ENCODE data around the gene BUD31.
"Not testable (repeated sequence)": the region's sequence is repeated elsewhere in the genome, so short reads cannot be mapped to it uniquely, and the experiment has no call there.

The BUD31 gene

GRCh38 chr7:99381664-99382075 is 27.1 kb upstream of the BUD31 start:
- Histone ChIP-seq H3K36me3 (ENCODE audit: control insufficient read depth, insufficient read depth, low read length) (peaks cover 20% of the 10 kb centered on the region), H3K27me3 (ENCODE audit: control insufficient read depth, insufficient read depth, low read length) (no peaks in the 10 kb centered on the region), H3K27ac (ENCODE audit: low read depth, low read length) (no peak overlapping the region), H3K9ac (ENCODE audit: low read depth, low read length) (no peak overlapping the region), H3K4me3 (ENCODE audit: low read depth, low read length) (no peak overlapping the region), H3K9me3 (ENCODE audit: control insufficient read depth, insufficient read depth, low read length) (no peaks in the 10 kb centered on the region), H3K4me1 (ENCODE audit: control insufficient read depth, insufficient read depth, low read length) (0 out of 2 replicates have a peak, but pooled peaks cover 9% of the 10 kb centered on the region)

DNA sequence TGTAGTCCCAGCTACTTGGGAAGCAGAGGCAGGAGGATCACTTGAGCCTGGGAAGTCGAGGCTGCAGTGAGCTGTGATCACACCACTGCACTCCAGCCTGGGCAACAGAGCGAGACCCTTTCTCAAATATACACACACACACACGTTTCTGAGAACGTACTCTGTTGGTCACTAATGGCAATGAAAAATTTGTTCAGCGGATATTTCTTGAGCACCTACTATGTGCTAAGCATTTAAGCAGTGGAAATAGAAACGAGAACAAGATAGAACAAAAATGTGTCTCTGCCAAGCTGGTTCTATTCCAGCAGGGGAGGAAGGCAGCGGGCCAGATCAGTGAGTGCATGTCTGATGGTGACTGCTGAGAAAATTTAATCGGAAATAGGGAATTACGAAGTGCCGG is 25.6 kb upstream of the BUD31 start:
- H3K9ac ChIP-seq (ENCODE audit: low read depth, low read length): no peak overlapping the region
- no peaks in the 10 kb centered on the region for H3K27me3 ChIP-seq (ENCODE audit: control insufficient read depth, insufficient read depth, low read length)
- no peaks in the 10 kb centered on the region for H3K9me3 ChIP-seq (ENCODE audit: control insufficient read depth, insufficient read depth, low read length)
- H3K27ac ChIP-seq (ENCODE audit: low read depth, low read length): no peak overlapping the region
- 0 out of 2 replicates have a peak, but pooled peaks cover 9% of the 10 kb centered on the region for H3K4me1 ChIP-seq (ENCODE audit: control insufficient read depth, insufficient read depth, low read length)
- peaks cover 23% of the 10 kb centered on the region for H3K36me3 ChIP-seq (ENCODE audit: control insufficient read depth, insufficient read depth, low read length)
- no peak overlapping the region for H3K4me3 ChIP-seq (ENCODE audit: low read depth, low read length)

DNA sequence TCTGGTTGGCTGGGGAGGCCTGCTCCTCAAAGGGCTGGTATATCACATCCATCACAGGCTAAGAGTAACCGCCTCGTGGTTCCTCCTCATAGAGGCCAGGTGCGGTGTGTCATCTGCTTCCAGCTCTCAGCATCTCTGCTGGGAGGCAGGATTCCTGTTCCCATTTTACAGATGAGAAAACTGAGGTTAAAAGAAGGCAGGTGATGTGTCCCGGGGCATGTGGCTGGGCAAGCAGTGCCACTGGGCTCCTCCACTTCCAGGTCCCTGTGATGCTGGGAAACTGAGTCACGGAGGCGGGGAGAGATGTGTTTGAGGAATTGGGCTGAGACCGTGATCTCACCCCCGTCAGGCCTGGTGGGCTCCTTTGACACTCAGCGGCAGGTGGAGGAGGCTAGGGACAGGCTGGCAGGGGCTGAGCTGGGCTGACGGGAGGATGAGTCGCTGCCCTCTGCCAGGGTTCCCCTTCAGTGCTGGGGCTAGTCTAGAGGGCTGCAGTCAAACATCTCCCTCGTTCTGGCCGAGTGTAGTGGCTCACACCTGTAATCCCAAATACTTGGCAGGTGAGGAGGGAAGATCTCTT is 24.9 kb upstream of the BUD31 start:
- no peak overlapping the region for H3K4me3 ChIP-seq (ENCODE audit: low read depth, low read length)
- no peaks in the 10 kb centered on the region for H3K9me3 ChIP-seq (ENCODE audit: control insufficient read depth, insufficient read depth, low read length)
- H3K36me3 ChIP-seq (ENCODE audit: control insufficient read depth, insufficient read depth, low read length): peaks cover 26% of the 10 kb centered on the region
- no peak overlapping the region for H3K9ac ChIP-seq (ENCODE audit: low read depth, low read length)
- no peak overlapping the region for H3K27ac ChIP-seq (ENCODE audit: low read depth, low read length)
- 0 out of 2 replicates have a peak, but pooled peaks cover 9% of the 10 kb centered on the region for H3K4me1 ChIP-seq (ENCODE audit: control insufficient read depth, insufficient read depth, low read length)
- no peaks in the 10 kb centered on the region for H3K27me3 ChIP-seq (ENCODE audit: control insufficient read depth, insufficient read depth, low read length)

GRCh38 chr7:99384523-99384922 is 24.2 kb upstream of the BUD31 start:
- Histone ChIP-seq H3K9ac (ENCODE audit: low read depth, low read length) (no peak overlapping the region), H3K9me3 (ENCODE audit: control insufficient read depth, insufficient read depth, low read length) (no peaks in the 10 kb centered on the region), H3K4me1 (ENCODE audit: control insufficient read depth, insufficient read depth, low read length) (0 out of 2 replicates have a peak, but pooled peaks cover 7% of the 10 kb centered on the region), H3K27me3 (ENCODE audit: control insufficient read depth, insufficient read depth, low read length) (no peaks in the 10 kb centered on the region), H3K27ac (ENCODE audit: low read depth, low read length) (no peak overlapping the region), H3K4me3 (ENCODE audit: low read depth, low read length) (no peak overlapping the region), H3K36me3 (ENCODE audit: control insufficient read depth, insufficient read depth, low read length) (peaks cover 23% of the 10 kb centered on the region)

GRCh38 chr7:99385564-99385963 is 23.2 kb upstream of the BUD31 start:
- no peak overlapping the region for H3K4me3 ChIP-seq (ENCODE audit: low read depth, low read length)
- no peaks in the 10 kb centered on the region for H3K4me1 ChIP-seq (ENCODE audit: control insufficient read depth, insufficient read depth, low read length)
- no peaks in the 10 kb centered on the region for H3K27me3 ChIP-seq (ENCODE audit: control insufficient read depth, insufficient read depth, low read length)
- H3K9me3 ChIP-seq (ENCODE audit: control insufficient read depth, insufficient read depth, low read length): no peaks in the 10 kb centered on the region
- H3K9ac ChIP-seq (ENCODE audit: low read depth, low read length): no peak overlapping the region
- H3K36me3 ChIP-seq (ENCODE audit: control insufficient read depth, insufficient read depth, low read length): peaks cover 33% of the 10 kb centered on the region
- H3K27ac ChIP-seq (ENCODE audit: low read depth, low read length): no peak overlapping the region

DNA sequence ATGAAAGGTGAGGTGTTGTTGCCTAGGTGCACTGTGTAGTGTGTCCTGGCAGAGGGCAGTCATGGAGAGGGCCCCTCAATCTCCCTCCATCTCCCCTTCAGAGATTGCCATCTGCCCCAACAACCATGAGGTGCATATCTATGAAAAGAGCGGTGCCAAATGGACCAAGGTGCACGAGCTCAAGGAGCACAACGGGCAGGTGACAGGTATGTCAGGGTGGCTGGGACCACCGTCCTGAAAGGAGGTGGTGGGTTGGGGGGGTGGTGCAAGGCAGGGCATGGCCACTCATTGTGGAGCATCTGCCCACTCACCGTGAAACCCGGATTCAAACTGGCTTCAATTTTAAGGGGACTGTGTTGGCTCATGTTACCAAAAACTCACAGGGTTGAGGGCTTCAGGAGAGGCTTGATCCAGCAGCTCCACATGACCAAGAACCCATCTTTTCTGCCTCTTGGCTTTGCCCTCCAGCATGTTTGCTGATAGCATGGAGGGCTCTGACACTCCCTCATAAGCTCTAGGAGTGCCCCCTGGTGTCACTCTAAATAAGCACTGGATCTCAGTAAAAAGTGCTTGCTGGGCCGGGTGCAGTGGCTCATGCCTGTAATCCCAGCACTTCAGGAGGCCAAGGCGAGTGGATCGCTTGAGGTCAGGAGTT is 22.1 kb upstream of the BUD31 start:
- Histone ChIP-seq H3K27me3 (ENCODE audit: control insufficient read depth, insufficient read depth, low read length) (no peaks in the 10 kb centered on the region), H3K4me3 (ENCODE audit: low read depth, low read length) (no peak overlapping the region), H3K36me3 (ENCODE audit: control insufficient read depth, insufficient read depth, low read length) (peaks cover 34% of the 10 kb centered on the region), H3K4me1 (ENCODE audit: control insufficient read depth, insufficient read depth, low read length) (no peaks in the 10 kb centered on the region), H3K9me3 (ENCODE audit: control insufficient read depth, insufficient read depth, low read length) (no peaks in the 10 kb centered on the region), H3K27ac (ENCODE audit: low read depth, low read length) (no peak overlapping the region), H3K9ac (ENCODE audit: low read depth, low read length) (no peak overlapping the region)

GRCh38 chr7:99387239-99387635 is 21.5 kb upstream of the BUD31 start:
- peaks cover 34% of the 10 kb centered on the region for H3K36me3 ChIP-seq (ENCODE audit: control insufficient read depth, insufficient read depth, low read length)
- not testable (repeated sequence) for H3K27ac ChIP-seq (ENCODE audit: low read depth, low read length); H3K27me3 ChIP-seq (ENCODE audit: control insufficient read depth, insufficient read depth, low read length); H3K9me3 ChIP-seq (ENCODE audit: control insufficient read depth, insufficient read depth, low read length); H3K9ac ChIP-seq (ENCODE audit: low read depth, low read length); H3K4me1 ChIP-seq (ENCODE audit: control insufficient read depth, insufficient read depth, low read length); H3K4me3 ChIP-seq (ENCODE audit: low read depth, low read length)

DNA sequence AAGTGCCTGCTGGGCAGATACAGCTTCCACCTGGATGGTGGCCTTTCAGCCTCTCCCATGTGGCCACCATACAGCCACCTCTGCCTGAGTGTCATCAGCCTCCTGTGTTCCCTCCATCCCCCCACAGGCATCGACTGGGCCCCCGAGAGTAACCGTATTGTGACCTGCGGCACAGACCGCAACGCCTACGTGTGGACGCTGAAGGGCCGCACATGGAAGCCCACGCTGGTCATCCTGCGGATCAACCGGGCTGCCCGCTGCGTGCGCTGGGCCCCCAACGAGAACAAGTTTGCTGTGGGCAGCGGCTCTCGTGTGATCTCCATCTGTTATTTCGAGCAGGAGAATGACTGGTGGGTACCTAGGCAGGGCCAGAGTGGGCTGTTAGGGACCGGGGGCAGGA is 20.9 kb upstream of the BUD31 start:
- Histone ChIP-seq H3K9me3 (ENCODE audit: control insufficient read depth, insufficient read depth, low read length) (no peaks in the 10 kb centered on the region), H3K36me3 (ENCODE audit: control insufficient read depth, insufficient read depth, low read length) (peaks cover 34% of the 10 kb centered on the region), H3K27me3 (ENCODE audit: control insufficient read depth, insufficient read depth, low read length) (no peaks in the 10 kb centered on the region), H3K4me1 (ENCODE audit: control insufficient read depth, insufficient read depth, low read length) (no peaks in the 10 kb centered on the region; the same call in 1 of the 2 replicates), H3K27ac (ENCODE audit: low read depth, low read length) (no peak overlapping the region), H3K4me3 (ENCODE audit: low read depth, low read length) (no peak overlapping the region), H3K9ac (ENCODE audit: low read depth, low read length) (no peak overlapping the region)

- Histone ChIP-seq H3K27ac (ENCODE audit: low read depth, low read length) (no peak overlapping the region), H3K4me1 (ENCODE audit: control insufficient read depth, insufficient read depth, low read length) (peaks cover 4% of the 10 kb centered on the region; the same call in 1 of the 2 replicates), H3K9me3 (ENCODE audit: control insufficient read depth, insufficient read depth, low read length) (no peaks in the 10 kb centered on the region), H3K9ac (ENCODE audit: low read depth, low read length) (no peak overlapping the region), H3K4me3 (ENCODE audit: low read depth, low read length) (no peak overlapping the region), H3K36me3 (ENCODE audit: control insufficient read depth, insufficient read depth, low read length) (peaks cover 43% of the 10 kb centered on the region), H3K27me3 (ENCODE audit: control insufficient read depth, insufficient read depth, low read length) (no peaks in the 10 kb centered on the region)
These were observed 19.0 kb upstream of the BUD31 start for GRCh38 chr7:99389772-99390171.

DNA sequence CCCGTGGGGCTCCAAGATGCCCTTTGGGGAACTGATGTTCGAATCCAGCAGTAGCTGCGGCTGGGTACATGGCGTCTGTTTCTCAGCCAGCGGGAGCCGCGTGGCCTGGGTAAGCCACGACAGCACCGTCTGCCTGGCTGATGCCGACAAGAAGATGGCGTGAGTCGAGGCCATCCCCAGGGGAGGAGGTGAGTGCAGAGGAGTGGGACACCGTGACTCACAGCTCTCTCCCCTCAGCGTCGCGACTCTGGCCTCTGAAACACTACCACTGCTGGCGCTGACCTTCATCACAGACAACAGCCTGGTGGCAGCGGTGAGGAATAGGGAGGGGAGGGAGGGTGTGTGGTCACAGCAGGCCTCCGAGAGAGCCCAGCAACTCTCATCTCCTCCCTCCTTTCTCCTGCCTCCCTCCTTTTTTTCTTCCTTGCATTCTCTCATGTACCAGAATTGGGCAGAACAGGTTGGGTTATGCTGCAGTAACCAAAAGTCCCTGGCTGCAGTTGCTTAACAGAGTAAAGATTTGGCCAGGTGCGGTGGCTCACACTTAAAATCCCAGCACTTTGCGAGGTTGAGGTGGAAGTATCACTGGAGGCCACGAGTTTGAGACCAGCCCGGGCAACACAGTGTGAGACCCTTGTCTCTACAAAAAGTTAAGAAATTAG is 17.7 kb upstream of the BUD31 start:
- peaks cover 56% of the 10 kb centered on the region for H3K36me3 ChIP-seq (ENCODE audit: control insufficient read depth, insufficient read depth, low read length)
- H3K27ac ChIP-seq (ENCODE audit: low read depth, low read length): no peak overlapping the region
- H3K9ac ChIP-seq (ENCODE audit: low read depth, low read length): no peak overlapping the region
- peaks cover 4% of the 10 kb centered on the region; the same call in 1 of the 2 replicates for H3K4me1 ChIP-seq (ENCODE audit: control insufficient read depth, insufficient read depth, low read length)
- H3K27me3 ChIP-seq (ENCODE audit: control insufficient read depth, insufficient read depth, low read length): no peaks in the 10 kb centered on the region
- H3K4me3 ChIP-seq (ENCODE audit: low read depth, low read length): no peak overlapping the region
- H3K9me3 ChIP-seq (ENCODE audit: control insufficient read depth, insufficient read depth, low read length): no peaks in the 10 kb centered on the region

DNA sequence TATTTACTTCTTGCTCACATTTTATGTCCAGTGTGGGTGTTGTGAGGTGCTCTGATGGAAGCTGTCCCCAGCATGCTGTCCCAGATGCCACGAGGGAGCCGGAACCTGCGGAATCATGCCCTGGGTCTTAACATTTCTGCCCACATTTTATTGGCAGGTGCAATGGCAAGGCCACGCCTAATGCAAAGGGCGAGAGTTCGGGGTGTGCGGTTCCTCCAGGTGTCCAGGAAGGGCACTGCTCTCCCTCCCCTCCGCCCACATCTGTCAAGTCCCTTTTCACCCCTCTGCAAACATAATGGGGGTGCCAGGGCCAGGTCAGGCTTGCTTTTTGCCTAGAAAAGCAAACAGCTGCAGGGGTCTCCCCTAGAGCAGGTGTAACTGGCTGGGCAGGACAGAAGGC is 16.7 kb upstream of the BUD31 start:
- no peaks in the 10 kb centered on the region for H3K27me3 ChIP-seq (ENCODE audit: control insufficient read depth, insufficient read depth, low read length)
- H3K9me3 ChIP-seq (ENCODE audit: control insufficient read depth, insufficient read depth, low read length): no peaks in the 10 kb centered on the region
- H3K36me3 ChIP-seq (ENCODE audit: control insufficient read depth, insufficient read depth, low read length): peaks cover 56% of the 10 kb centered on the region
- peak overlapping the region; percentile 73 for H3K4me3 ChIP-seq (ENCODE audit: low read depth, low read length)
- no peak overlapping the region for H3K9ac ChIP-seq (ENCODE audit: low read depth, low read length)
- no peak overlapping the region for H3K27ac ChIP-seq (ENCODE audit: low read depth, low read length)
- H3K4me1 ChIP-seq (ENCODE audit: control insufficient read depth, insufficient read depth, low read length): peaks cover 4% of the 10 kb centered on the region; the same call in 1 of the 2 replicates
